B cell (primary cell): ENCODE data around the gene TXN.

Source experiments
- EZH2 ChIP-seq: IDR thresholded peaks from 2 replicates; pipeline ENCODE4 v1.6.1; 2012; ENCODE audit warnings: borderline replicate concordance, low read depth, mild to moderate bottlenecking, moderate library complexity, low read length; ENCODE audit not compliant: insufficient read depth, poor library complexity, severe bottlenecking
- TF ChIP-seq, protein P1 (sequence below): fragments of 200-600 bp; IDR thresholded peaks from one replicate; pipeline ENCODE4 v1.8.0; 2022; ENCODE audit warnings: antibody characterized with exemption, mild to moderate bottlenecking

DNA sequence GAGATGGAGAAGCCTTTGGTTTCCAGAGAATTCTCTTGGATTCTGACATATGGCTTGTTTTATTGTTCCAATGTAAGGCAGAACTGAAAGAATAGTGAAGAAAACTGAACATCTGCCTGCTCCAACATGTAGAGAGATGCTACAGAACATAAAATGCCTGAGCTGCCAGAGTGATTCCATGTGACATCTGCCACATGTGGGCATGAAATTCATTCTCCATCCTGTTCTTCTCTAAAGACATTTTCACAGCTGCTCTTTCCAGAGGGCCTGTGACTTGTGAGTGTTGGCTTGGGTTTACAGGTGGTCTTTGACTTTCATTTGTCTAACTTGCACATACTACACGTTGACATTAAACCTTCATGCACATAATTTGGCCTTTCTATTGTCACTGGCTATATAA lies 33.7 kb upstream of the TXN start:
- TF ChIP-seq, protein P1, sequence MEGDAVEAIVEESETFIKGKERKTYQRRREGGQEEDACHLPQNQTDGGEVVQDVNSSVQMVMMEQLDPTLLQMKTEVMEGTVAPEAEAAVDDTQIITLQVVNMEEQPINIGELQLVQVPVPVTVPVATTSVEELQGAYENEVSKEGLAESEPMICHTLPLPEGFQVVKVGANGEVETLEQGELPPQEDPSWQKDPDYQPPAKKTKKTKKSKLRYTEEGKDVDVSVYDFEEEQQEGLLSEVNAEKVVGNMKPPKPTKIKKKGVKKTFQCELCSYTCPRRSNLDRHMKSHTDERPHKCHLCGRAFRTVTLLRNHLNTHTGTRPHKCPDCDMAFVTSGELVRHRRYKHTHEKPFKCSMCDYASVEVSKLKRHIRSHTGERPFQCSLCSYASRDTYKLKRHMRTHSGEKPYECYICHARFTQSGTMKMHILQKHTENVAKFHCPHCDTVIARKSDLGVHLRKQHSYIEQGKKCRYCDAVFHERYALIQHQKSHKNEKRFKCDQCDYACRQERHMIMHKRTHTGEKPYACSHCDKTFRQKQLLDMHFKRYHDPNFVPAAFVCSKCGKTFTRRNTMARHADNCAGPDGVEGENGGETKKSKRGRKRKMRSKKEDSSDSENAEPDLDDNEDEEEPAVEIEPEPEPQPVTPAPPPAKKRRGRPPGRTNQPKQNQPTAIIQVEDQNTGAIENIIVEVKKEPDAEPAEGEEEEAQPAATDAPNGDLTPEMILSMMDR: no peak
- TF ChIP-seq EZH2: no peak
